NCI-H146 (cell line): ENCODE results near the gene APOB.
A peak's percentile ranks its signal among the peaks of the same experiment; 100 is the strongest.

Source experiments
- DNase-seq: peaks from one replicate; lab custom pipeline; 2025; lab: John Stamatoyannopoulos, UW

APOB gene

GRCh38 chr2:21047141-21048009 lies 3.5 kb upstream of the APOB start:
- no peak for DNase-seq

- DNase-seq = no peak
These were observed 2.6 kb upstream of the APOB start for GRCh38 chr2:21046506-21046905.

- DNase-seq = no peak
These were observed 960 bp upstream of the APOB start for GRCh38 chr2:21044694-21045371.

GRCh38 chr2:21042958-21043743 lies 722 bp downstream of the APOB start:
- DNase-seq = peak; percentile 26

- no peak for DNase-seq
These were observed 1.2 kb downstream of the APOB start for GRCh38 chr2:21042708-21042957.

- DNase-seq = no peak
These were observed 1.7 kb downstream of the APOB start for GRCh38 chr2:21041943-21042707.

- no peak for DNase-seq
These were observed 2.4 kb downstream of the APOB start for GRCh38 chr2:21041462-21041861.

GRCh38 chr2:21040468-21041377 lies 3.1 kb downstream of the APOB start:
- no peak for DNase-seq

- DNase-seq = no peak
These were observed 3.9 kb downstream of the APOB start for GRCh38 chr2:21039979-21040467.

- no peak for DNase-seq
These were observed 4.8 kb downstream of the APOB start for GRCh38 chr2:21039080-21039556.

GRCh38 chr2:21038403-21039073 lies 5.3 kb downstream of the APOB start:
- no peak for DNase-seq

GRCh38 chr2:21037671-21038108 lies 6.2 kb downstream of the APOB start:
- no peak for DNase-seq

GRCh38 chr2:21036708-21037670 lies 6.9 kb downstream of the APOB start:
- DNase-seq = no peak

GRCh38 chr2:21035974-21036707 lies 7.7 kb downstream of the APOB start:
- DNase-seq = no peak

GRCh38 chr2:21035282-21035973 lies 8.4 kb downstream of the APOB start:
- DNase-seq = no peak

GRCh38 chr2:21034972-21035279 lies 8.9 kb downstream of the APOB start:
- no peak for DNase-seq

- no peak for DNase-seq
These were observed 9.5 kb downstream of the APOB start for GRCh38 chr2:21034156-21034971.
